ENCODE data around the gene CYREN.

The CYREN gene

DNA sequence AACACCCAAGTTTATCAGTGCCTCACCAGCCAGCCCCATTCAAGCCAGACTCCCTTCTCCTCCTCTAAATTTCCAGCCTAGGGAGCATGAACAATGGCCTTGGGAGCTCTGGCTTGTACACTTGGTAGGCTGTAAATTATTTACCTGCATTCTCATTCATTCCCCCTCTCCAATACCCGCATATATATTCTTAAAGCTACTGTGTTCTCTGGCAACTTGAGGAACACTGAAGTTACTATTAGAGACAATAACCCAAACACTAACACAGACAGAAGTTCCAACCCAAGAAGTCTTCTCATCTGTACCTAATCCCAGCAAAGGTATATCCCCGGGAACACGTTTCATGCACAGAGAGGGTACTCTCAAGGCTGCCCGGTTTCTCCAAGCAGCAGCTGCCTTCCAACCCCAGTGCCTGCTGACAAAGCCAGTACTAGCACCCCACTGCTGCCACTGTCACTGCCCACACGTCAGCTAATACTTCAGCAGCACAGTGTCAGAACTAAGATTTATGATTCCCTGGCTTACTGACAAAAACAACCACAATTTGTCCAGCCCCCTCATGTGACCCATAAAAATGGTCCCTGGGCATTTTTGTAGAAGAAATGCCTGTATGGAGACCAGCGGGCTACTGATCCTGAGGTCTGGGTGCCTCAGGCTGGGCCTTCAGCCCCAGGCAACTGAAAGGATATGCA lies 37.7 kb upstream of the CYREN start:
- TF ChIP-seq NFIC (IDR thresholded peaks at IDR 0.05) (peak; percentile 30; the same call in 1 of the 2 replicates), FOXM1 (IDR thresholded peaks at IDR 0.05; ENCODE audit: borderline replicate concordance, low read depth) (no peak)

DNA sequence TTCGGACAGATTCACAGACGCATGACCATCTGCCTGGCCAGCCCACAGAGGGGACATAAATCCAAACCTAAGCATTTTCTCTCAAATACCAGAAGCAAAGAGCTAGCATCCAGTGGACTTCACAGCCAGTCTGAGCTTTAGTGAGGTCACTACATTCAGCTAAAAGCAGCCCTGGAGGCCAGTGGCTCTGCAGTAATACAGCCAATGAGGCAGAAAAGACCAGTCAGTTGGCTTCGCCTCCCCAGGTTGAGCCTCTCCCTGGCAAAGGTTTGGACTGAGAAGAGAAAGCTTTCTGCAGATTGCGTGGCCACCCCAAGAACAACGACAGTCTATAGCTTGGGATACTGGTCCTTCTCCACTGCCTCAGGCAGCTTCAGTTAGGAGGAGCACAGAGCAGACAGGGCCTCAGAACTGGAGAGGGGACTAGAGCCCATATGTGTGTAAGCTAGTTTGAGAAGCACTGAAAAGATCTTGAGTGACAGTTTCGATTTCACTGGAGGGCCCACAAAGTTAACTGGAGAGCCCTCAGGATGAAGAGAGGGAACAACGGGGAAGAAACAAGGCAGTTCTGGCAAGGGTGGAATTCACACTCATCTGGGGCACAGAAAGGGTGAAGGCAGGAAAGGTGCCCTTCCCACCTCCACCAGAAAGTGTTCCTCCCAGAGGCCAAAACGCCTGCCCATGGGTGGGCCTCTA lies 37.0 kb upstream of the CYREN start:
- TF ChIP-seq, protein P1, sequence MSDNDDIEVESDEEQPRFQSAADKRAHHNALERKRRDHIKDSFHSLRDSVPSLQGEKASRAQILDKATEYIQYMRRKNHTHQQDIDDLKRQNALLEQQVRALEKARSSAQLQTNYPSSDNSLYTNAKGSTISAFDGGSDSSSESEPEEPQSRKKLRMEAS (IDR thresholded peaks at IDR 0.05) = no peak
- TF ChIP-seq EGR1 (IDR thresholded peaks at IDR 0.05) = no peak
- no peak for TF ChIP-seq CEBPB (IDR thresholded peaks at IDR 0.05)
- no peak for TF ChIP-seq USF1 (IDR thresholded peaks at IDR 0.05)
- TF ChIP-seq, protein P2, sequence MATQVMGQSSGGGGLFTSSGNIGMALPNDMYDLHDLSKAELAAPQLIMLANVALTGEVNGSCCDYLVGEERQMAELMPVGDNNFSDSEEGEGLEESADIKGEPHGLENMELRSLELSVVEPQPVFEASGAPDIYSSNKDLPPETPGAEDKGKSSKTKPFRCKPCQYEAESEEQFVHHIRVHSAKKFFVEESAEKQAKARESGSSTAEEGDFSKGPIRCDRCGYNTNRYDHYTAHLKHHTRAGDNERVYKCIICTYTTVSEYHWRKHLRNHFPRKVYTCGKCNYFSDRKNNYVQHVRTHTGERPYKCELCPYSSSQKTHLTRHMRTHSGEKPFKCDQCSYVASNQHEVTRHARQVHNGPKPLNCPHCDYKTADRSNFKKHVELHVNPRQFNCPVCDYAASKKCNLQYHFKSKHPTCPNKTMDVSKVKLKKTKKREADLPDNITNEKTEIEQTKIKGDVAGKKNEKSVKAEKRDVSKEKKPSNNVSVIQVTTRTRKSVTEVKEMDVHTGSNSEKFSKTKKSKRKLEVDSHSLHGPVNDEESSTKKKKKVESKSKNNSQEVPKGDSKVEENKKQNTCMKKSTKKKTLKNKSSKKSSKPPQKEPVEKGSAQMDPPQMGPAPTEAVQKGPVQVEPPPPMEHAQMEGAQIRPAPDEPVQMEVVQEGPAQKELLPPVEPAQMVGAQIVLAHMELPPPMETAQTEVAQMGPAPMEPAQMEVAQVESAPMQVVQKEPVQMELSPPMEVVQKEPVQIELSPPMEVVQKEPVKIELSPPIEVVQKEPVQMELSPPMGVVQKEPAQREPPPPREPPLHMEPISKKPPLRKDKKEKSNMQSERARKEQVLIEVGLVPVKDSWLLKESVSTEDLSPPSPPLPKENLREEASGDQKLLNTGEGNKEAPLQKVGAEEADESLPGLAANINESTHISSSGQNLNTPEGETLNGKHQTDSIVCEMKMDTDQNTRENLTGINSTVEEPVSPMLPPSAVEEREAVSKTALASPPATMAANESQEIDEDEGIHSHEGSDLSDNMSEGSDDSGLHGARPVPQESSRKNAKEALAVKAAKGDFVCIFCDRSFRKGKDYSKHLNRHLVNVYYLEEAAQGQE (IDR thresholded peaks at IDR 0.05; ENCODE audit: low read depth) = no peak
- no peak for TF ChIP-seq YY1 (IDR thresholded peaks at IDR 0.05; ENCODE audit: low read depth)
- no peak for TF ChIP-seq EP300 (IDR thresholded peaks at IDR 0.05; ENCODE audit: borderline replicate concordance)
- no peak for TF ChIP-seq TCF12 (IDR thresholded peaks at IDR 0.05; ENCODE audit: low read depth)
- no peak for TF ChIP-seq ZBTB7A (IDR thresholded peaks at IDR 0.05; ENCODE audit: low read depth)
- TF ChIP-seq RAD21 (IDR thresholded peaks at IDR 0.05; ENCODE audit: low read depth) = no peak
- no peak for TF ChIP-seq CREB1 (IDR thresholded peaks at IDR 0.05; ENCODE audit: low read depth)
- no peak for TF ChIP-seq TEAD4 (IDR thresholded peaks at IDR 0.05)
- no peak for TF ChIP-seq FOXM1 (IDR thresholded peaks at IDR 0.05; ENCODE audit: borderline replicate concordance, low read depth)
- no peak for TF ChIP-seq TAF1 (IDR thresholded peaks at IDR 0.05; ENCODE audit: low read depth)
- no peak for TF ChIP-seq NFIC (IDR thresholded peaks at IDR 0.05)

GRCh38 chr7:135206941-135207391 lies 36.5 kb upstream of the CYREN start:
- TF ChIP-seq USF1 (IDR thresholded peaks at IDR 0.05) = no peak
- TF ChIP-seq ZBTB7A (IDR thresholded peaks at IDR 0.05; ENCODE audit: low read depth) = no peak
- no peak for TF ChIP-seq TCF12 (IDR thresholded peaks at IDR 0.05; ENCODE audit: low read depth)
- TF ChIP-seq, protein P1 (IDR thresholded peaks at IDR 0.05) = no peak
- no peak for TF ChIP-seq FOXM1 (IDR thresholded peaks at IDR 0.05; ENCODE audit: borderline replicate concordance, low read depth)
- TF ChIP-seq, protein P2 (IDR thresholded peaks at IDR 0.05; ENCODE audit: low read depth) = no peak
- TF ChIP-seq EP300 (IDR thresholded peaks at IDR 0.05; ENCODE audit: borderline replicate concordance) = no peak
- TF ChIP-seq YY1 (IDR thresholded peaks at IDR 0.05; ENCODE audit: low read depth) = no peak
- TF ChIP-seq NFIC (IDR thresholded peaks at IDR 0.05) = no peak
- no peak for TF ChIP-seq CEBPB (IDR thresholded peaks at IDR 0.05)
- TF ChIP-seq RAD21 (IDR thresholded peaks at IDR 0.05; ENCODE audit: low read depth) = no peak
- TF ChIP-seq CREB1 (IDR thresholded peaks at IDR 0.05; ENCODE audit: low read depth) = no peak
- TF ChIP-seq TAF1 (IDR thresholded peaks at IDR 0.05; ENCODE audit: low read depth) = no peak
- TF ChIP-seq TEAD4 (IDR thresholded peaks at IDR 0.05) = no peak
- TF ChIP-seq EGR1 (IDR thresholded peaks at IDR 0.05) = no peak

DNA sequence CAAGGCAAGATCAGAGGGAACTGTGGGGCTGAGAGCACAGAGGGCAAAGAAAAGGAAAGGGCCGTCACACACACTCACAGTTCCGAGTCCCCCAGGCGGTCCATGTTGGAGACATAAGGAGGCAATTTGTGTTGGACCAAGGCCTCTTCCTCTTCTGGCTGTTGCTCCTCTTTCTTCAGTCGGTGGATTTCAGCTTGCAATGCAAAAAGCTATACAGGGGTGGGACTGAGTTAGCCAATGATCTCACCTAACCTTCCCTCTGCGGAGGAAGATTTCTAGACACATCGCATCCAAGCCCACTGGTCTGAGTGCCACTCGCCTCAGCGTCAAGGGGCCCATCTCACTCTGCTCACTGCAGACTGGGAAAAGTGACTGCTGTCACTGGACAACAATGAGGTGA lies 35.3 kb upstream of the CYREN start:
- TF ChIP-seq, protein P2 (IDR thresholded peaks at IDR 0.05; ENCODE audit: low read depth) = no peak
- TF ChIP-seq USF1 (IDR thresholded peaks at IDR 0.05) = no peak
- TF ChIP-seq RAD21 (IDR thresholded peaks at IDR 0.05; ENCODE audit: low read depth) = no peak
- TF ChIP-seq FOXM1 (IDR thresholded peaks at IDR 0.05; ENCODE audit: borderline replicate concordance, low read depth) = no peak
- TF ChIP-seq, protein P1 (IDR thresholded peaks at IDR 0.05) = no peak
- no peak for TF ChIP-seq CREB1 (IDR thresholded peaks at IDR 0.05; ENCODE audit: low read depth)
- TF ChIP-seq YY1 (IDR thresholded peaks at IDR 0.05; ENCODE audit: low read depth) = no peak
- no peak for TF ChIP-seq EP300 (IDR thresholded peaks at IDR 0.05; ENCODE audit: borderline replicate concordance)

Measured in Ishikawa (cell line).